AG09309 (cell line): ENCODE measurements around the gene BPNT1.
"Not testable (repeated sequence)": the region's sequence is repeated elsewhere in the genome, so short reads cannot be mapped to it uniquely, and the experiment has no call there.

ENCODE experiments used
- DNase-seq: peaks from one replicate; pipeline ENCODE4 v3.0.0-alpha.2; 2010; ENCODE audit warnings: low read depth
- H3K4me3 ChIP-seq: 2 replicates; pipeline ENCODE4 v1.5.1; 2011; ENCODE audit warnings: mild to moderate bottlenecking, low read depth, low read length, moderate library complexity; ENCODE audit not compliant: control insufficient read depth
- TF ChIP-seq, protein P1 (sequence below): IDR thresholded peaks from 2 replicates; pipeline ENCODE4 v1.5.1; 2011; ENCODE audit warnings: mild to moderate bottlenecking, low read depth, low read length, inconsistent platforms; ENCODE audit not compliant: insufficient read depth, control insufficient read depth; ENCODE audit errors: missing control alignments

Gene BPNT1

DNA sequence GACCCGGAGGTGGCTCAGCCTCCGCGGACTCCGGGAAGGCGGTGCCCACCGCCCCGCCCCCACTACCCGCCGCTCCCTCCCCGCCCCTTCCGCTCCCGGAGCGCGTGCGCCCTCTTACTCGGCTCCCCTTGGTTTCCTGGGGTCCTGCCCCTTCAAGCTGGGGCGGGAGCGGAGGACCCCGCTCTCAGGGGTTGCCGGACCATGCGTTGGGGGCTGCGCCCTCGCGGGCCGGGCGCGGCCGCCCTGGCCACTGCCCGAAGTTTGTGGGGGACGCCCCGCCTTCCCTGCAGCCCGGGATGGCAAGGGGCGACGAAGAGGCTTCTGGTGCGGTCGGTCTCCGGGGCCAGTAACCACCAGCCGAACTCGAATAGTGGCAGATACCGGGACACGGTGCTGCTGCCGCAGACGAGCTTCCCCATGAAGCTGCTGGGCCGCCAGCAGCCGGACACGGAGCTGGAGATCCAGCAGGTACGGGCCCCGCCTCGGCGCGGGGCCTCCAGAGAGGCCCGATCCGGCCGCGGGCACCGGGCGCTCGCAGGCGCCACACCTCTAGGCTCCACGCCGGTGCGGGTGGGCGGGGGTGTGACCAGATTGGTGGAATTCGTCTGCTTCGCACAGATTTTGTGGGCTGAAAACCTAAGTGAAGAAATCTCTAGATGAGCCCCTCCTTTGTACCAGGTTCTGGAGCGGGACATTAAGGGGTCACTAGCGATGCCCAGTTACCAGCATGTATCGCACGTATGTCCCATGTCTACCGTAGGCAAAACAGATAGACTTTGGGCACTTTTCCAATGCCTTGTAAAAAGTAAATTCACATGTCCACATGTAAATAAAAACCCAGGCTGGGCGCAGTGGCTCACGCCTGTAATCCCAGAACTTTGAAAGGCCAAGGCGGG, 4.7 kb upstream of the BPNT1 start, which contains the start of gene IARS2:
IARS2 (plus strand) TSS at position 117 of the 896 bp plus-strand sequence; CDS start at position 202, 85 bp downstream.
- H3K4me3 ChIP-seq, result peak within 1 kb of the TSS; percentile 84
- TF ChIP-seq, protein P1, sequence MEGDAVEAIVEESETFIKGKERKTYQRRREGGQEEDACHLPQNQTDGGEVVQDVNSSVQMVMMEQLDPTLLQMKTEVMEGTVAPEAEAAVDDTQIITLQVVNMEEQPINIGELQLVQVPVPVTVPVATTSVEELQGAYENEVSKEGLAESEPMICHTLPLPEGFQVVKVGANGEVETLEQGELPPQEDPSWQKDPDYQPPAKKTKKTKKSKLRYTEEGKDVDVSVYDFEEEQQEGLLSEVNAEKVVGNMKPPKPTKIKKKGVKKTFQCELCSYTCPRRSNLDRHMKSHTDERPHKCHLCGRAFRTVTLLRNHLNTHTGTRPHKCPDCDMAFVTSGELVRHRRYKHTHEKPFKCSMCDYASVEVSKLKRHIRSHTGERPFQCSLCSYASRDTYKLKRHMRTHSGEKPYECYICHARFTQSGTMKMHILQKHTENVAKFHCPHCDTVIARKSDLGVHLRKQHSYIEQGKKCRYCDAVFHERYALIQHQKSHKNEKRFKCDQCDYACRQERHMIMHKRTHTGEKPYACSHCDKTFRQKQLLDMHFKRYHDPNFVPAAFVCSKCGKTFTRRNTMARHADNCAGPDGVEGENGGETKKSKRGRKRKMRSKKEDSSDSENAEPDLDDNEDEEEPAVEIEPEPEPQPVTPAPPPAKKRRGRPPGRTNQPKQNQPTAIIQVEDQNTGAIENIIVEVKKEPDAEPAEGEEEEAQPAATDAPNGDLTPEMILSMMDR, result no peak
- peak; percentile 24 for DNase-seq

DNA sequence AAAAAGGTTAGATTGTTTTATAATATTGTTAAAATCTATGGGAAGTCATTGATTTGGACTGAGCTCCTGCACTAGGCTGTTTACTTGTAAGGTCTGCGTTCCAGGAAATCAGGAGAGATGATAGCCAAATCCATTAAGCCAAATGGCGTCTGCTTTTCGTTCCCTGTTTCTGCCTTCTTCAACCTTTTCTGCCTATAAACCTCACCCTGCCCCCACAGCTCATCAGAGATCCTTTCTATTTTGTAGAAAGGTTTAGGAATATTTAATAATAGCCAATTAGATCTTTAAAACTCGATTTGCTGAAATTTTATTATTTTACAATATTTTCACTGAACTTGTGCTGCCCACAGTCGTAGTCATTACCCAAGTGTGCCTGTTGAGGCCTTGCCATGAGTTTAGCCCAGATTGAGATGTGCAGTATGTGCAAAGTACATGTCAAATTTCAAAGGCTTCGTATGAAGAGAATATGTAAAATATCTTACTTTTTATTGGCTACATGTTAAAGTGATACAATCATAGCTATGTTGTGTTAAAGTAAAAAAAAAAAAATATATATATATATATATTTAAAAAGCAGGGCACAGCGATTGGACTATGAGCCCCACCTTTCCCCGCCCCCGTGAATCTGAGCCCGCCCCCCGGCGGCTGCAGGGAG, 3.9 kb upstream of the BPNT1 start:
- H3K4me3 ChIP-seq, result no peak overlapping the region
- no peak for DNase-seq
- TF ChIP-seq, protein P1, result no peak

DNA sequence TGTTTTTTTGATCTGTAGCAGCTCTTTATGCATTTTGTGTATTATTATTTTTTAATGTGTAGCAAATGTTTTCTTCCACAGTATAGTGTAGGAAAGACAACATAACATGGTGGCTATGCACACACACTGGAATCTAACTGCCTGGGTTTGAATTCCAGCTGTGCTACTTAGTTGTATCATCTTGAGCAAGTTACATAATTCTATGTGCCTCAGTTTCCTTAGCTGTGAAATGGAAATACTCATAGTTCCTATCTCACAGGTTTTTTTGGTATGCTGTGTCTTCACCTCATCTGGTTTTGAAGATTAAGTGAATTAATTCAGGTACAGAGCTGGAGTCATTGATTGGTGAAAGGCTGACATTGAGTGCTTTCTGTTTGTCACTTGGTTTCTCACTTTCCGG, 3.1 kb upstream of the BPNT1 start:
- H3K4me3 ChIP-seq, result no peak overlapping the region
- no peak for DNase-seq
- TF ChIP-seq, protein P1, result no peak

DNA sequence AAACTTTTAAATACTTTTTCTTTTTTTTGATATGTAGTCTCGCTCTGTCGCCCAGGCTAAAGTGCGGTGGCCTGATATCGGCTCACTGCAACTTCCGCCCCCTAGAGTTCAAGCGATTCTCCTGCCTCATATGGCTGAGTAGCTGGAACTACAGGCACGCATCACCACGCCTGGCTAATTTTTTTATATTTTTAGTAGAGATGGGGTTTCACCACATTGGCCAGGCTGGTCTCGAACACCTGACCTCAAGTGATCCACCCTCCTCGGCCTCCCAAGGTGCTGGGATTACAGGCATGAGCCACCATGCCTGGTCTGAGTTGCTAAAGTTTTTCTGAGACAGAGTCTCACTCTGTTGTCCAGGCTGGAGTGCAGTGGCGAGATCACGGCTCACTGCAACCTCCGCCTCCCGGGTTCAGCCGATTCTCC, 3.3 kb downstream of the BPNT1 start:
- not testable (repeated sequence) for H3K4me3 ChIP-seq, DNase-seq

DNA sequence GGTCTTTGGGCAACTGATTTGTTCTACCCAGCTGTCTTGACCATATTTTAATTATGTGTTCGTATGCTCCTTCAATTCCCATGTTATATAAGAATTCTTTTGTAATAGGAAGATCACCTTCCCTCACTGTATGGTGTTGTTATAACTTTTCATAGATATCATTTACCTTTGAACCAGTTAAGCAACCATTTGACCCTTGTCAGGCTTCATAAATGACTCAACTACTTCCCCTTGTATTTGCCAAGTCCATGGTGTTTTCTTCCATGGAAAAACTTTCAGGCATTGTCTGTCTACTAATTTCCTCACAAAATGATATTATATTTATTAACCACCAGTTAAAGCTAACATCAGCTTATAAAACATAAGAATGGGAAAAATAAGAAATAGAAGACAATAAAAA, 5.1 kb downstream of the BPNT1 start:
- H3K4me3 ChIP-seq, result no peak overlapping the region
- TF ChIP-seq, protein P1, result no peak
- DNase-seq, result no peak

DNA sequence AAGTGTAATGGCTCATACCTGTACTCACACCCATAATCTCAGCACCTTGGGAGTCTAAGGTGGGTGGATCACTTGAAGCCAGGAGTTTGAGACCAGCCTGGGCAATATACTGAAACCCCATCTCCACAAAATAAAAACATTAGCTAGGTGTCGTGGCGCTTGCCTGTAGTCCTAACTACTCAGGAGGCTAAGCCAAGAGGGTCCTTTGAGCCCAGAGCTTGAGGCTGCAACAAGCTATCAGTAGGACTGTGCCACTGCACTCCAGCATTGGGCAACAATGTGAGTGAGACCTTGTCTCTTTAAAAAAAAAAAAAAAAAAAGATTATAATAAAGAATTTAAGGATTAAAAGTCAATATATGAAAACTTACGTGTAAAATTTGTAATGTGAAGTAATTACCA, 11.7 kb downstream of the BPNT1 start:
- no peak overlapping the region for H3K4me3 ChIP-seq
- TF ChIP-seq, protein P1, result no peak
- no peak for DNase-seq
